Glutamatergic neuron (in vitro differentiated cells): ENCODE results near the gene PRSS22. TPM values are rescaled to one million over a fixed set of nuclear protein-coding genes. Genes with fewer than 3 reads are reported as not detected.

Experiments
- DNase-seq: peaks from one replicate; pipeline ENCODE4 v3.0.0; 2022
- H3K27ac Mint-ChIP-seq: one replicate; pipeline ENCODE4 v1.8.0; 2020; ENCODE audit warnings: mild to moderate bottlenecking, mixed read lengths, inconsistent platforms; ENCODE audit not compliant: unreplicated experiment
- H3K27me3 Mint-ChIP-seq: one replicate; pipeline ENCODE4 v1.8.0; 2020; ENCODE audit warnings: mild to moderate bottlenecking, moderate library complexity, mixed read lengths, inconsistent platforms; ENCODE audit not compliant: unreplicated experiment
- H3K36me3 Mint-ChIP-seq: one replicate; pipeline ENCODE4 v1.8.0; 2020; ENCODE audit warnings: mild to moderate bottlenecking, mixed read lengths, inconsistent platforms; ENCODE audit not compliant: unreplicated experiment
- H3K4me1 Mint-ChIP-seq: one replicate; pipeline ENCODE4 v1.8.0; 2020; ENCODE audit warnings: mild to moderate bottlenecking, low read depth, mixed read lengths, inconsistent platforms; ENCODE audit not compliant: unreplicated experiment
- H3K4me3 Mint-ChIP-seq: one replicate; pipeline ENCODE4 v1.8.0; 2020; ENCODE audit warnings: mild to moderate bottlenecking, mixed read lengths, inconsistent platforms; ENCODE audit not compliant: unreplicated experiment
- H3K9me3 Mint-ChIP-seq: one replicate; pipeline ENCODE4 v1.8.0; 2020; ENCODE audit warnings: mild to moderate bottlenecking, moderate library complexity, mixed read lengths, inconsistent platforms; ENCODE audit not compliant: unreplicated experiment
- CTCF ChIP-seq: fragments of 200-600 bp; sonication (generic); IDR thresholded peaks from one replicate; pipeline ENCODE4 v1.5.0; 2021; ENCODE audit not compliant: partially characterized antibody, unreplicated experiment
- total RNA-seq: library from RNA; stranded (reverse); fragmentation: NEBNext Ultra II Directional; extraction: Animal tissue kit (Norgen Biotek cat#: 25700); gene quantifications from one replicate; pipeline ENCODE4 v1.2.1, GENCODE V29; 2021; ENCODE audit not compliant: unreplicated experiment

The PRSS22 gene
- total RNA-seq, 1 donor from 2014 or later = not detected

GRCh38 chr16:2879854-2880508 lies 22.0 kb upstream of the PRSS22 start:
- no peak overlapping the region for H3K4me3 Mint-ChIP-seq
- DNase-seq = no peak
- peaks cover 3% of the 10 kb centered on the region for H3K9me3 Mint-ChIP-seq
- no peak overlapping the region for H3K27ac Mint-ChIP-seq
- peaks cover 4% of the 10 kb centered on the region for H3K4me1 Mint-ChIP-seq
- no peak for TF ChIP-seq CTCF
- H3K27me3 Mint-ChIP-seq = peaks cover 10% of the 10 kb centered on the region
- no peaks in the 10 kb centered on the region for H3K36me3 Mint-ChIP-seq

- no peaks in the 10 kb centered on the region for H3K36me3 Mint-ChIP-seq
- no peak overlapping the region for H3K27ac Mint-ChIP-seq
- peak overlapping the region; percentile 25 for H3K4me3 Mint-ChIP-seq
- H3K4me1 Mint-ChIP-seq = no peaks in the 10 kb centered on the region
- H3K27me3 Mint-ChIP-seq = peaks cover 6% of the 10 kb centered on the region
- H3K9me3 Mint-ChIP-seq = peaks cover 4% of the 10 kb centered on the region
- peak; percentile 69 for DNase-seq
- TF ChIP-seq CTCF = peak; percentile 85
Measured at GRCh38 chr16:2874912-2875362, 17.0 kb upstream of the PRSS22 start.

- TF ChIP-seq CTCF = no peak
- Mint-ChIP-seq H3K36me3 (no peaks in the 10 kb centered on the region), H3K4me3 (no peak overlapping the region), H3K4me1 (no peaks in the 10 kb centered on the region), H3K9me3 (peaks cover 2% of the 10 kb centered on the region), H3K27me3 (peaks cover 5% of the 10 kb centered on the region), H3K27ac (no peak overlapping the region)
- no peak for DNase-seq
Measured at GRCh38 chr16:2874032-2874911, 16.3 kb upstream of the PRSS22 start.

GRCh38 chr16:2871926-2872325 lies 14.0 kb upstream of the PRSS22 start:
- H3K4me1 Mint-ChIP-seq = no peaks in the 10 kb centered on the region
- no peak for DNase-seq
- peaks cover 5% of the 10 kb centered on the region for H3K27me3 Mint-ChIP-seq
- H3K4me3 Mint-ChIP-seq = no peak overlapping the region
- peaks cover 2% of the 10 kb centered on the region for H3K9me3 Mint-ChIP-seq
- H3K27ac Mint-ChIP-seq = no peak overlapping the region
- no peak for TF ChIP-seq CTCF
- H3K36me3 Mint-ChIP-seq = no peaks in the 10 kb centered on the region
